ENCODE measurements around the gene CD72. TPM values are rescaled to one million over a fixed set of nuclear protein-coding genes. Genes with fewer than 3 reads are reported as not detected.

The CD72 gene
- polyA plus RNA-seq, 1 experiment, result 1.7 TPM

DNA sequence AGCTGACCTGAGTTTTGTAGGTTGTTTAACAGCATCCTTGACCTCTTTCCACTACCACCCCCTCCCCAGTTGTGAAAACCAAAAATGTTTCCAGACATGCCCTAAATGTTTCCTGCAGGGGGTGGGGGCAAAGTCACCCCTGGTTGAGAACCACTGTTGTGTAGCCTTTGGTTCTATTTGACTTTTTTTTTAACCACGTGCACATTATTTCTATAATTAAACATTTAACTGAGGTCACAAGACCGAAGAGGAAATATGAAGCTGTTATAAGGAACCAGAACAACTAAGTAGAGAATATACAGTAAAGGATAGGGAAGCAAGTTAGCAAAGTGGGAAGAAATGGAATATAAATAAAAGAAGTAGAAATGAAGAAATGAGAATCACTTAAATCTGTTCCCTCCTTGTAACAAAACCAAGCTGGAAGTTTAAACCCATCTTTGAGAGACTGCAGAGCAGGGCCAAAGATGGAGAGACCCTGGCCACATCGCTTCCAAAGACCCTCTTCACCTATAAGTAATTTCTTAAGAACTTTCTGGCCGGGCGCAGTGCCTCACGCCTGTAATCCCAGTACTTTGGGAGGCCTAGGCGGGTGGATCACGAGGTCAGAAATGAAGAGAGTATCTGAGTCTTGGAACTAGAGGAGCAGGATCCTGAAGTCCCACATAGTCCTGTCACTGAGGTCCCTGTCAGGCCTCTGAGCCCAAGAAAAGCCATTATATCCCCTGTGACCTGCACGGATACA is 18.1 kb upstream of the CD72 start:
- Histone ChIP-seq H3K4me3 (ENCODE audit: low read depth, low read length) (no peak overlapping the region), H3K36me3 (ENCODE audit: control insufficient read depth, insufficient read depth, low read length) (no peaks in the 10 kb centered on the region), H3K27me3 (ENCODE audit: control insufficient read depth, insufficient read depth, low read length) (no peaks in the 10 kb centered on the region)
- no peak for DNase-seq (ENCODE audit: low read depth)
- POLR2A ChIA-PET, result no interaction called here
- TF ChIP-seq, protein P1, sequence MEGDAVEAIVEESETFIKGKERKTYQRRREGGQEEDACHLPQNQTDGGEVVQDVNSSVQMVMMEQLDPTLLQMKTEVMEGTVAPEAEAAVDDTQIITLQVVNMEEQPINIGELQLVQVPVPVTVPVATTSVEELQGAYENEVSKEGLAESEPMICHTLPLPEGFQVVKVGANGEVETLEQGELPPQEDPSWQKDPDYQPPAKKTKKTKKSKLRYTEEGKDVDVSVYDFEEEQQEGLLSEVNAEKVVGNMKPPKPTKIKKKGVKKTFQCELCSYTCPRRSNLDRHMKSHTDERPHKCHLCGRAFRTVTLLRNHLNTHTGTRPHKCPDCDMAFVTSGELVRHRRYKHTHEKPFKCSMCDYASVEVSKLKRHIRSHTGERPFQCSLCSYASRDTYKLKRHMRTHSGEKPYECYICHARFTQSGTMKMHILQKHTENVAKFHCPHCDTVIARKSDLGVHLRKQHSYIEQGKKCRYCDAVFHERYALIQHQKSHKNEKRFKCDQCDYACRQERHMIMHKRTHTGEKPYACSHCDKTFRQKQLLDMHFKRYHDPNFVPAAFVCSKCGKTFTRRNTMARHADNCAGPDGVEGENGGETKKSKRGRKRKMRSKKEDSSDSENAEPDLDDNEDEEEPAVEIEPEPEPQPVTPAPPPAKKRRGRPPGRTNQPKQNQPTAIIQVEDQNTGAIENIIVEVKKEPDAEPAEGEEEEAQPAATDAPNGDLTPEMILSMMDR (IDR thresholded peaks at IDR 0.05; ENCODE audit: insufficient read depth, low read depth, low read length), result no peak
- CTCF ChIA-PET, result interaction anchor here (1.0 to 2.5 kb wide), 3 partner anchors 10 to 26 kb away, joined by 3 to 9 read pairs (median 7); no protein-coding TSS in a partner anchor

- POLR2A ChIA-PET, result no interaction called here
- CTCF ChIA-PET, result interaction anchor here (1.0 to 2.5 kb wide), 3 partner anchors 11 to 25 kb away, joined by 3 to 9 read pairs (median 7); no protein-coding TSS in a partner anchor
- no peak for DNase-seq (ENCODE audit: low read depth)
- H3K4me3 ChIP-seq (ENCODE audit: low read depth, low read length), result no peak overlapping the region
- no peaks in the 10 kb centered on the region for H3K27me3 ChIP-seq (ENCODE audit: control insufficient read depth, insufficient read depth, low read length)
- TF ChIP-seq, protein P1 (IDR thresholded peaks at IDR 0.05; ENCODE audit: insufficient read depth, low read depth, low read length), result no peak
- no peaks in the 10 kb centered on the region for H3K36me3 ChIP-seq (ENCODE audit: control insufficient read depth, insufficient read depth, low read length)
Observed at GRCh38 chr9:35635730-35636129, 17.5 kb upstream of the CD72 start.

DNA sequence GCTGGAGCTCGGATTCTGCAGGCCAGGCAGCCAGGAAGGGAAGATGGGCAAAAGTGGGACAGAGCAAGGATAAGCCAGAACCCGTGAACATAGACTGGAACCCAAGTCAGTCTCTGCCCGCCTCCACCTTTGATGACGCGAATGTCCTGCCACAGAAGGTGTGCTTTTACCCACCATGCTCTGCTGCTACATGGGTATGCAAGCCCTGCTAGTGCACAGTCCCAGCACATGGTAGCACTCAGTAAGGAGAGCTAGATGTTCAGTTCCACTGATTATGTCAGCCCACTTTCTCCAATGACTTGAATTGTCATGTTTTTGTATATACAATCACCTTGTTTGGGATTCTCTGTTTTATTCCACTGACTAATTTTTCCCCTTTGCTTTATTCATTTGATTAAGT is 11.4 kb upstream of the CD72 start:
- no peaks in the 10 kb centered on the region; the same call in 1 of the 2 replicates for H3K27me3 ChIP-seq (ENCODE audit: control insufficient read depth, insufficient read depth, low read length)
- no peak for DNase-seq (ENCODE audit: low read depth)
- no peaks in the 10 kb centered on the region for H3K36me3 ChIP-seq (ENCODE audit: control insufficient read depth, insufficient read depth, low read length)
- TF ChIP-seq, protein P1 (IDR thresholded peaks at IDR 0.05; ENCODE audit: insufficient read depth, low read depth, low read length), result no peak
- no peak overlapping the region for H3K4me3 ChIP-seq (ENCODE audit: low read depth, low read length)
- CTCF ChIA-PET, result interaction anchor here (1.0 to 1.9 kb wide), 4 partner anchors 10 to 19 kb away, joined by 3 to 7 read pairs (median 6); no protein-coding TSS in a partner anchor
- POLR2A ChIA-PET, result no interaction called here

GRCh38 chr9:35628389-35628991 is 10.3 kb upstream of the CD72 start:
- TF ChIP-seq, protein P1 (IDR thresholded peaks at IDR 0.05; ENCODE audit: insufficient read depth, low read depth, low read length), result no peak
- ChIA-PET POLR2A (no interaction called here), CTCF (interaction anchor here (0.8 to 1.9 kb wide), 5 partner anchors 15 to 139 kb away, joined by 3 to 7 read pairs (median 4); partner anchors contain the start of gene RUSC2)
- DNase-seq (ENCODE audit: low read depth), result no peak
- Histone ChIP-seq H3K27me3 (ENCODE audit: control insufficient read depth, insufficient read depth, low read length) (no peaks in the 10 kb centered on the region; the same call in 1 of the 2 replicates), H3K4me3 (ENCODE audit: low read depth, low read length) (no peak overlapping the region), H3K36me3 (ENCODE audit: control insufficient read depth, insufficient read depth, low read length) (no peaks in the 10 kb centered on the region)

DNA sequence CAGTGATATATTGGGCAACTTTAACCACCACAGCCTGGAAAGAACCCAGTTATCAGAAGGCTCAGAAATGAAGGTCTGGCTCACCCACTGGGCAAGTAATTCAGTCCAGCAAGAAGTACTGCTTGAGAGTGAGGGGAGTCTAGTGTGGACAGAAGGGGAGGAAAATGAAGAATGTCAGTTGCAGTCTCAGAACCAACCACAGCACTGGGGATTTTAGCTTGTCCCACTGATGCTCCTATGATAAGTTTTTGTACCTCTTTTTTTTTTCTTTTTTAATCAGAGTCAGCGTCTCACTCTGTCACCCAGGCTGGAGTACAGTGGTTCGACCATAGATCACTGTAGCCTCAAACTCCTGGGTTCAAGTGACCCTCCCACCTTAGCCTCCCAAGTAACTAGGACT is 9.4 kb upstream of the CD72 start:
- CTCF ChIA-PET, result interaction anchor here (1.3 kb wide), 2 partner anchors 19 kb away, joined by 3 to 4 read pairs; no protein-coding TSS in a partner anchor
- DNase-seq (ENCODE audit: low read depth), result no peak
- Histone ChIP-seq H3K36me3 (ENCODE audit: control insufficient read depth, insufficient read depth, low read length) (no peaks in the 10 kb centered on the region), H3K4me3 (ENCODE audit: low read depth, low read length) (no peak overlapping the region), H3K27me3 (ENCODE audit: control insufficient read depth, insufficient read depth, low read length) (no peaks in the 10 kb centered on the region; the same call in 1 of the 2 replicates)
- POLR2A ChIA-PET, result no interaction called here
- TF ChIP-seq, protein P1 (IDR thresholded peaks at IDR 0.05; ENCODE audit: insufficient read depth, low read depth, low read length), result no peak

Data from BJ (cell line).